HG03565 (cell line): Measurements from ENCODE around the gene SLC39A11.

Experiments
- ATAC-seq: cut with Tn5 transposase; IDR thresholded peaks from one replicate; pipeline ENCODE4 v1.9.1; 2021; ENCODE audit warnings: mild to moderate bottlenecking, moderate library complexity; ENCODE audit not compliant: unreplicated experiment

Gene SLC39A11

DNA sequence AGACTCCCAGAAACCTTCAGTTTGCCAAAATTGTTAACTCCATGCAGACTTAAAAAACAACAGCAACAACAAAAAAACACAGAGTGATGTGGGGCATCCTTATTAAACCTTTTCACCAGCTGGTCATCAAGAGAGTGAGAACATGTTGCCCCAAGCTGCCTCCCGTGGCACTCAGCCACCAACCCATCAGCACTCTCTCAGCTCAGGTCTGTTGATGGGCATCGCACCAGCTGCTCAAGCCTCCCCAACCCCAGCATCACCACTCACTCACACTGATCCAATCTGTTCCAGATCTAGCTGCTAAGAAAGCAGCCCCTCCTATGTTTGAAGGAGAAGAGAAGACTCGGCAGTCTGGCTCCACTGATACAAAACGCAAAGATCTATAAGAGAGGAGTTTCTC is 46.8 kb downstream of the SLC39A11 start:
- no peak for ATAC-seq

DNA sequence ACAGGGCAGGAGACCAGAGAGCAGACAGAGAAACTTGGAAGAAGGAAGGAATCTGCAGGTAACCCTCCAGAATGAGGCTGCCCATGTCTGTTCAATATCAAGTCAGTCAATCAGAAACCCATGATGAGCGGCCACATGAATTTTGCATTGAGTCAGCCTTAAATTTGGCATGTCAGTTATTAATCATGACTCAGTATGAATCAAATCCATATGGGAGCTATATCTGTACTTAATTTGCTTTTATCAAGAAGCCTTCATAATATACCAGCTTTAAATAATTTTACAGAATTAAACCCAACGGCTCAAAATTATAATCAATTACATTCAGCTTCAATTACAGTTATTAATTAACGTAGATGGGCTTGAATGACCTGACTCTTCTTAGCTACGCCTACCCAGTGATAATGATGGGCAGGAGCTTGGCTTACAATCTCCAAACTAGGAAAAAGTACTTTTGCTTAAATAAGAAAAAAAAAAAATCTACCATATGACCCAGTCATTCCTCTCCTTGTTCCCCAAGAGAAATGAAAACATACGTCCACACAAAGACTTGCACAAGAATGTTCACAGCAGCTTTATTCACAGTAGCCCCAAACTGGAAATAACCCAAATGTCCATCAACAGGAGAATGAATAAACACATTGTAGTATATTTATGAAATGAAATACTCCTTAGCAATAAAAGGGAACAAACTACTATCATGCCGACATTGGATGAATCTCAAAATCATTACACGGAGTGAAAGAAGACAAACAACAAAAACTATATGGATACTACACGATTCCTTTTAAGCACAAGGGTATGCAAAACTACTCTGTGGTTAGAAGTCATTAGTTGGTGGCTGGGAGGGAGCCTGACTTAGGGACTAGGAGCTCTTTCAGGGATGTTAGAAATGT is 48.6 kb downstream of the SLC39A11 start:
- no peak for ATAC-seq

DNA sequence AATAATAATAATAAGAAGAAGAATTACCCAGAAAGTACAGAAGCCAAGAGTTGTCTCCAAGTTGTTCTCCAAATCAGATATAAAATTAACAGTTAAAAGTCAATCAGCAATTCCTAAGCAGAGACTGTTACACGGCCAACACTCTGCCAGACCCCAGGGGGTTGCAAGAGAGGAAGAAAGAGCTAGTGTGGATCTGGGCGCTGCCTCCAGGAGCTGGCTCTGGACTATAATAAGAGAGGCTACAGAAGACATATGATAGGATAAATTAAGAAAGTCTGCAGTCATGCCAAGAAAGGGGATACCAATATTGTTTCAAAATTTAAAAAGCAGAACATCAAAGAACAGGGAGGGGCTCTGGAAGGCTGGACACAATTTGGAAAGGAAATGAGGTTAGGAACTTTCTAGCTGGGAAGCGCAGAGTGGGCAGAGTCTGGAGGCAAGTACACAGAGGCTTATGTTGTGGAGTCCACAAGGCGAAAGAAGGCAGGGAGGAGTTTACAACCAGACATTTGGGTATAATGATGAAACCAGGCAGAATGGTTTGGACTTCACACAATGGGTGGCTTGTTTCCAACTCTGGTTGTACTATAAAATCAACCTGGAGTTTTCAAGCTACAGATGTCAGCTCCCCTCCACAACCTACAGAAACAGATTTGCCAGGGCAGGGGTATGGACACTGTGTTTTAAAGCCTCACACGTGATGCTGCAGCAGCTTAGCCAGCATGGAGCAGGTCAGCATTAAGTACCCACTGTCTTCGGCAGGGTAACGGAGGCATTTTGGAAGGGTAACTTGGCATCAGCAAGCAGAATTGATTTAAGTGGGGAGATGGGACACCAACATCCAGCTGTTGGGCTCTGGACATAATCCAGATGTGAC is 49.4 kb downstream of the SLC39A11 start:
- no peak for ATAC-seq

DNA sequence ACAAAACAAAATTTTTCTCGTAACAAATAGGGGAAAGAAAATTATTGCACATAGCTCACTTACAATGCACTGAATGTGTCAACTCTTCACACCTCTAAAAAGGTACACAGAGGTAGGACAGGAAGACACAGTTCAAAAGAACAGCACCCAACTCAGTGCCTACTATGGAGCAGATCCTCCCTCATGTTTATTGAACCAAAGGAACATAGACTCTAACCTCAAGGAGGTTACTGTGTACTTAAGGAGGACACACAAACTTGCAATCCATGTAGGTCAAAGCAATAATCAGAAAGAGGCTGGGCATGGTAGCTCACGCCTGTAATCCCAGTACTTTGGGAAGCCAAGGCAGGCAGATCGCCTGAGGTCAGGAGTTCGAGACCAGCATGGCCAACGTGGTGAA is 50.3 kb downstream of the SLC39A11 start:
- no peak for ATAC-seq

DNA sequence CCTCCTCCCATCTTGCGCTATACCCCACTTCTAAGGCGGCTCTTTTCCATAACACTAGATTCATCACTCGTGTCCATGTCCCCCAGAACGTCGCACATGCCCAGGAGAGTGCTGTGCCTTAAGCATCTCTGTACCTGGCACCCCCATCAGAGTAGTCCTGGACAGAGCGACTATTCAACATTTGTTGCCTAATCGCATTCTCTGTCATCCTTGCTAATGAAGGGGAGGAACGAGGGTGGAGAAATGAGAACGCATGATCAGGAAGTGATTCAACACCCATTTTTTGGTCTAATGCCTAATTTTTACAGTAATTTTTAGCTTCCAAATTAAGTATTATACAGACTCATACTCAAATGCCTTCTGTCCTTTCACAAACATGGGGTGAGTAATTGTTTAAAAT is 53.2 kb downstream of the SLC39A11 start:
- ATAC-seq = no peak

DNA sequence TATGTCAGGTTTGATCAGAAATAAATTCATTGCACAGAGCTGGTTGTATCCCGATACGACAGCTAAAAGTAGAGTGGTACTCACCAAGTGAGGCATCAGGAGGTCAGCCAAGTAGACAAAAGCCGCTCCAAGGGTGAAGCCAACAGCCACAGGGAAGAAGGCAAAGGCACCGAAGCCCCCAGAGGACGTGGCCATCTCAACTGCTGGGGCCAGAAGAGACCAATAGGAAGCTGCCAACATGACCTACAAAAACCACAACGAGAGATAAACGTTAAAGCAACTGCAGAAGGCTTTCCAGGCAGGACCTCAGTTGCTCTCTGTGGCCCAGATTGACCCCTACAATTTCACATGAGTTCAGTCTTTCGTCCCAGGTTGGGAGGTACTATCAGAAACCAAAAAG is 61.0 kb downstream of the SLC39A11 start:
- ATAC-seq = no peak

DNA sequence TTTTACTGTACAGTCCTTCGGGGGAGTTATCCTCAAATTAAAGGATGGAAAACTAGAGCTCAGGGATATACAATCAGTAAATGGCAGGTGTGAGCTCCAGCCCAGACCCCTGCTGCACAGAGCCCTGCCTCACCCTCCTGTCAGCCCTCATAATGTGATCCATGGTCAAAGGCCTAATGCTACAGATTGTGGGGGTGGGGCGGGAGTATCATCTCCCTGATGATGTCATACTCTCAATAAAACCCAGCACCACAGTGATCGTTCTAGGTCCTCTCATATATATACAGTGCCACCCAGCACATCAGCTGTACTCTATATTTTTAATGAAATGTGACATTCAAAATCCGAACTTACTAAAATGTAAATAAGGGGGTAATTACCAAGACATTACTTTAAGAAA is 61.5 kb downstream of the SLC39A11 start:
- no peak for ATAC-seq

DNA sequence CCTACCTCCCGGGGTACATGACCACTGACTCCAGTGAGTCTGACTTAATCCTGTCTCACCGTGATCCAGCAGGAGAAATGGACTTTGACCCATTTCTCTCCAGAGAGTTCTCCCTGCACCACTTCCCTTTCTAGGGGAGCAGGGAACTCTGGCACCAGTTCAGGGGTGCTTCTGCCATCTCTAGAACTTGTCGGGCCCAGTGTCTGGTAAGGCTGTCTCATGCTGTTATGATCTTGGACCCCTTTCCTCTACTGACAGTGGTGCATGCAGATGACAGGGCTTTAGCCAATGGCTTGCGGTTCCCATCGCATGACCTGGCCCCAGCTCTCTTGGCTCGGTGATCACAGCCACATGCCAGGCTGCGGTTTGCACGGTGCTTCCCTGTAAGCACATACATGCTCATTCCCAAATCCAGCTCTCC is 62.0 kb downstream of the SLC39A11 start:
- ATAC-seq = no peak

DNA sequence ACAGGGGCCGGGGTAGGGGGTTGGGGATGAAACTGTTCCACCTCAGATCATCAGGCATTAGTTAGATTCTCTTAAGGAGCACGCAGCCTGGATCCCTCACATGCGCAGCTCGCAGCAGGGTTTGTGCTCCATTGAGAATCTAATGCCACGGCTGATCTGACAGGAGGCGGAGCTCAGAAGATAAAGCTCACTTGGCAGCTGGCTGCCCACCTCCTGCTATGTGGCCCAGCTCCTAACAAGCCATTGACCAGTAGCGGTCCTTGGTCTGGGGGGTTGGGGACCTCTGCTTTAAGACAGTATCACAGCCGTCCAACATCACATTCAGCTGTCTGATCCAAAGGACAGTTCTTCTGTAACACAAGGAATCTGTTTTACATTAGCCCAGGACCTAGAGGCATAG is 62.5 kb downstream of the SLC39A11 start:
- ATAC-seq = no peak

DNA sequence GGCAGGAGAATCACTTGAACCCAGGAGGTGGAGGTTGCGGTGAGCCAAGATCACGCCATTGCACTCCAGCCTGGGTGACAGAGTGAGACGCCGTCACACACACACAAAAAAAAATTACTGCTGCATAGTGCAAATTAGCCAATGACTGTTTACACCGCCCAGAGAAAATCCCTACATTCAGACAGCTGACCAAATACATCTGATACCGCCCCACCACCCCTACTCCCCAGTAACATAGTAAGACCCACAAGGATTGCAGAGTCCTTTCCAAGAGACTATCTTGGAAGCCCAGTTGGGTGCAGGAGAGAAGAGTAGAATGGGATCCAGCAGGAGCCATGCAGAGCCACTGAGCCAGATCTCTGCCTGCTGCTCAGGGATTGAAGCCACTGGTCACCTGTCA is 63.5 kb downstream of the SLC39A11 start:
- ATAC-seq = no peak

DNA sequence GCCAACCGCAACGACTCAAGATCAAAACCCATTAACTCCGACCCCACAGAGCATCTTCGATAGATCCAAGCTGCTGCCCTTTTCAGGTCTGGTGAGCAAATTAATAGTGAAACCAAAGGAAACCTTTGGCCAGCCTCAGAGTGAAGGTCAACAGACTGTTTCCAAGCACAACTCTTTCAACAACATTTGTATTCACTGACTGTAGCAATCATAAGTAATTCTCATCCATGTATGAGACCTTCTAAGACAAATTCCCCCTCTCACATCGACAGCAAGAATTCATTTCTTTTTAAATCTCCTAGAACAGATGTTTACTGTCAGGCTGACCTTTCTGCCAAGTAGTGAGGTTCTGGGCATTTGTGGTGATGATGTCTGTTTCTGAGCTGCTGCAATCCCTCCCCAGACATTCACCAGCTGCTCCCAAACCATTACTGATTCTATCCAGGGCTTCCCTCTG is 64.2 kb downstream of the SLC39A11 start:
- ATAC-seq = no peak

DNA sequence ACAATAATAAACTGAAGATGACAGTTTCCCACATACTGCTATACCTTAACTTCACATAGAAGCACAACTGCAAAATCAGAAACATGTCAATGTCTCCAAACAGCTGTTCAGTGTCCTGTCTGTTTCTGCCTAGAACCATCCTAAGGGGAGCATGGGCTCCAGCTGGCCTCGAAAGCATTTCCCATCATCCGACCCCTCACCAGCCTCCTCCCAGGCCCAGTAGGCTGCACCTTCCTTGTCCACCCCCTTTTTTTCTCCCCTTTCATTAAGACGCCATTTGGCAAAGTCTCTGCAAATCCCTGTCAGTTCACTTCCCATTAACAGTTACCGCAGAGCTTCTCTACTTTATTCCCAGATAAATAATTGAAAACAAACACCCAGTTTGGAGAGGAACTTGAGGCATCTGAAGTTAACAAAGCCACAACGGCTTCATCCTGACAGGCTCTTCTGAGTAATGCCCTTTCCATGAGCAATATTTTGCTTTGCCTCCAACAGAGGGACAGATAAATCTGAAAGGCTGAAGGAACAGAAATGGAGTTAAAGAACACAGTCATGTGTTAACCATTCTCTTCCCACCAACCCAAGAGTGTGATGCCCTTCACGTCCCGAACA is 65.3 kb downstream of the SLC39A11 start:
- ATAC-seq = no peak

DNA sequence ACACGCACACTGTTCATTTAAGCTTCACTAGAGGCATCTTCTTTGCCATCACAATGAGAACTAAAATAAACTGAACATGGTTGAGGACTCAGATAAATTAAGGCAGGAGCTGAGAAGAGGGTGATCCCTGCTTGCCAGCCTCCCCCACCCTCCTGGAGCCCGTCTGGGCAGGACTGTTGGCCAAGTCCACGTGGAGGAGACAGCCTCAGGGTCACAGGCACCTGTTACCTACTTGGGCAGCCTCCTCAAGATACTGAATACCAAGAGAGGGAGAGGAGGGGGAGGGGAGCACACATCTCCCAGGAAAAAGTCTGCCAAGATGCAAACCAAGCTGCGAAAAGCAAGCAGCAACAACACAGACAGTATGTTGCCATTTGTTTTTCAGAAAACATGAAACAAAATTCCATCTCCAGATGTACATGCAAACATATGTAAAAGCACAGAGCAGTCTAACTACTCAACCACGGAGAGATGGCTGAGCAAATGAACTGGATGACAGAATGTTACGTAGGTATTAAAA is 67.4 kb downstream of the SLC39A11 start:
- ATAC-seq = no peak

DNA sequence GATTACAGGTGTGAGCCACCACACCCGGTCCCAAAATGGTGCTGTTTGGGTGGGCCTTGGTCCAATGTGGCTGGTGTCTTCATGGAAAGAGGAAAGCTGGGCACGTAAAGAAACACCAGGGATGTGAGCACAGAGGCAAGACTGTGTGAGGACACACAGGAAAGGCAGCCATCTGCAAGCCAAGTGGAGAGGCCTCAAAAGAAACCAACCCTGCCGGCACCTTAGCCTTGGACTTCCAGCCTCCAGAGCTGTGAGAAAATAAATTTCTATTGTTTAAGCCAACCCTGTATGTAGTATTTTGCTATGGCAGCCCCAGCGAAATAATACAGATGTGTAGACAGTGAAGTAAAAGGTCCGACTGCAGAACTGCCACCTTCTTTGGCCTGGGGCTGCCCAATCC is 68.7 kb downstream of the SLC39A11 start:
- no peak for ATAC-seq

DNA sequence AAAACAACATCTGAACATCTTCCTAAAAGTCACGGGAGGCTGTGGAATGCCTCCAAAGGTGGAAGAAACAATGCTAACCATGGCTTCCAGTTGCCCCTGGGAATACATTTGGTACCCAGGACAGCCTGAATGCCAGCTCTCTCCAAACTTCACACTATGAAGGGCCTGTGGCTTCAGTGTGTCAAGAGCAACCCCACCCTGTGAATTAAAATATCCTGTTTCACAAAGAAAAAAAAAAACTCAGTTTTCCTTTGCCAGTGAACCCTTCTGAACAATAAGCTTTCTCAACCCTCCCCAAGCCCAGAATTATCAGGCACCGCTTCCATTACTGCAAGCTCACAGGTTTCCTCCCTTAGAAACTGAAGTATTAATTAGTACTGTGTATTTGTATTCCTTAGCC is 69.8 kb downstream of the SLC39A11 start:
- ATAC-seq = no peak

DNA sequence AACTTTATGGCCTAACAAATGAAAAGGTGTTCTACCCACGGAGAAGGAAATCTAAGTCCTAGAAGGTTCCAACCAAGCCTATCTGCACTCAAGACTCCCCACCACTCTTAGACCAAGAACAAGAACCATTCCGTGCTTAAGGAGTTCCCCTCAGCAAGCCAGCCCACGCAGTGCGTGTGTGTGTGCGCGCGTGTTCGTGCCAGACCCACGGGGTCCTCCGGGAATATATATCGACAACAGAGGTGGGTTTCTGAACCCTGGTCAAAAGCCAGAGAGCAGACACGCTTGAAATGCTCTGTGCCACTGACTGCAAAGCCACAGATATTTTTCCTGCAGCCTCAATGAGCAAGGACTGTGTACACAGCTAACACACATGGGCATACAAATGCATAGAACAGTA is 70.7 kb downstream of the SLC39A11 start:
- ATAC-seq = no peak

DNA sequence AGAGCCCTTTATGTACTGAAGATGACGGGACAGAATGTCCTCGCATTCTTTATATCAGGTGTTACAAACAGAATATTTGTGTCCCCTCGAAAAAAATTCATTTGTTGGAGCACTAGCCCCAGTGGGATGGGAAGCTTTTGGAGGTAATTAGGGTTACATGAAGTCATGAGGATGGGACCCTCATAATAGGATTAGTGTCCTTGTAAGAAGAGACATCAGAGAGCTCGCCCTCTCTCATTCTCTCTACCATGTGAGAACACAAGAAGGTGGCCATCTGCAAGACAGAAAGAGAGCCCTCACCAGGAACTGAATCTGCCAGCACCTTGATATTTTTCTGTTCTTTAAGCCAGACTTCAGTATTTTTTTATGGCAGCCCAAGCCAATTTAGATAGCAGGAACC is 72.4 kb downstream of the SLC39A11 start:
- no peak for ATAC-seq

DNA sequence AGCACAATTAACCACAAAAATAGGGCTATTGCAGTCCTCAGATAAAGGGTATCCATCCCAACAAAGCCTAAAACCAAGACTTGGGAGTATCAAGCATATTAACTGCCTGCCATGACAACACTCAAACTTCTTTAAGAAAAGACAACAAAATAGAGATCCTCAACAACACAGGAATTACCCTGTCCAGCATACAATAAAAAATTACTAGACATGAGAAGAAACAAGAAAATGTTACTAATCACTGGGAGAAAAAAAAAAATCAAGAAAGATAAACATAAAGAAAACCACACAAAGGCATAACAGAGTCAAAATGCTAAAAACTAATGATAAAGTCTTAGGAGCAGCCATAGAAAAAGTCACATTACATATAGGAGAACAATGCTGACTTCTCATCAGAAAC is 73.9 kb downstream of the SLC39A11 start:
- ATAC-seq = no peak

DNA sequence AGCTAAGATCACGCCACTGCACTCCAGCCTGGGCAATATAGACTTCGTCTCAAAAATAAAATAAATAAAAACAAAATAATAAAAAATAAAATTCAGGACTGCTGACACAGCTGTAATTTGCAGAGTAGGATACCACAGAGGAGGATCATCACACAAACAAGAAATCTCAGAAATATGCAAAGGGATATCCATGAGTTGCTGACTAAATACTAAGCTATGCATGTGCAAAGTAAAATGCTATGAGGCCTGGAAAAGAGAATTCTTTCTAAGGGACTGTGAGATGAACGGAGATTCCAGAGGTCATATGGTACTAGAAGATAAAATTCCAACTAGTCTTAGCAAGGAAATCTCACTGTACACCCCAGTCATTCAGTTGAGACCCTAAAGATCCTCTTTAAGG is 74.8 kb downstream of the SLC39A11 start:
- no peak for ATAC-seq

DNA sequence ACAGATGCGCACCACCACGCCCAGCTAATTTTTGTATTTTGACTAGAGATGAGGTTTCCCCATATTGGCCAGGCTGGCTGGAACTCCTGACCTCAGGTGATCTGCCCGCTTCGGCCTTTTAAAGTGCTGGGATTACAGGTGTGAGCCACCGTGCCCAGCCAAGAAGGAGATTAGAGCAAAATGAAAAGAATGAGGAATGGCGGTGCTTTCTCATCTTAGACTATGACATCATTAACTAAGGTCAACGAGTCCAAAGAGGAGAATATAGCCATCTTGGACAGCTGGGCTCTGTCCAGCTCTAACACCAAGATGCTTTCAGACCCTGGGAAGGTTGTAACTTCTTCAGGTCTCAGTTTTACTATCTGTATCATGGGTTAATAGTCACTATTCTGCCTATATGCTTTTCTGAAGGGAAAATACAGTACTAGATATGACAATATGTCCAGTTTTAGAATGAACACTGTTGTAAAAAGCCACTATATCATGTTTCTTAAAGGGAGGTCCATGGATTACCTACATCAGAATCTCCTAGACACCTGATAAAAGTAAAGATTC is 76.7 kb downstream of the SLC39A11 start:
- no peak for ATAC-seq
